Mammary epithelial cell (primary cell): ENCODE measurements around the gene EPHA2.

Source experiments
- EZH2 ChIP-seq: IDR thresholded peaks from 2 replicates; pipeline ENCODE4 v1.6.1; 2012; ENCODE audit warnings: low read length, inconsistent platforms, borderline replicate concordance
- TF ChIP-seq, protein P1 (sequence below), 2 donors: IDR thresholded peaks in 1 of 2; conservative IDR thresholded peaks in 1 of 2; 2 replicates each; pipeline ENCODE4 v1.5.1; 2011 to 2012; ENCODE audit warnings: inconsistent platforms in 2 of 2, low read length in 2 of 2, mild to moderate bottlenecking in 2 of 2, control low read depth in 1 of 2, low read depth in 1 of 2; ENCODE audit not compliant: insufficient read depth in 1 of 2; ENCODE audit errors: extremely low read depth in 1 of 2

DNA sequence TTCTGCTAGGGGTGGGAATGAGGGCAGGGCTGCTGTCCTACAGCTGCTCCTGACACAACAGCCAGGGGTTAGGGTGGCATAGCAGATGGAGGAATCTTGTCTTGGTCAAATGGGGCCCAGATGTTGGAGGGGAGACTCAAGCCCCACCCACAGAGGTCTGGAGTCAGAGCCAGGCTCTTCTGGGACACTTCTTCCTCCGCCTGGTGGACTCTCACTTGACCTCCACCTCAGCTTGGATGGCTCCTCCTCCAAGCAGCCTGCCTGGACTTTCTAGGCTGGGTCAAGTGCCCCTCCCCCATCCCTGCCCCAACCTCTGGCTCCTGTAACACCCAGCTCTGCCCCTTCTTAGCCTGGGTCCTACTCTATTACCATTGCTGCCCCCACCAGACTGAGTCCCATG is 35.5 kb downstream of the EPHA2 start:
- TF ChIP-seq, protein P1, sequence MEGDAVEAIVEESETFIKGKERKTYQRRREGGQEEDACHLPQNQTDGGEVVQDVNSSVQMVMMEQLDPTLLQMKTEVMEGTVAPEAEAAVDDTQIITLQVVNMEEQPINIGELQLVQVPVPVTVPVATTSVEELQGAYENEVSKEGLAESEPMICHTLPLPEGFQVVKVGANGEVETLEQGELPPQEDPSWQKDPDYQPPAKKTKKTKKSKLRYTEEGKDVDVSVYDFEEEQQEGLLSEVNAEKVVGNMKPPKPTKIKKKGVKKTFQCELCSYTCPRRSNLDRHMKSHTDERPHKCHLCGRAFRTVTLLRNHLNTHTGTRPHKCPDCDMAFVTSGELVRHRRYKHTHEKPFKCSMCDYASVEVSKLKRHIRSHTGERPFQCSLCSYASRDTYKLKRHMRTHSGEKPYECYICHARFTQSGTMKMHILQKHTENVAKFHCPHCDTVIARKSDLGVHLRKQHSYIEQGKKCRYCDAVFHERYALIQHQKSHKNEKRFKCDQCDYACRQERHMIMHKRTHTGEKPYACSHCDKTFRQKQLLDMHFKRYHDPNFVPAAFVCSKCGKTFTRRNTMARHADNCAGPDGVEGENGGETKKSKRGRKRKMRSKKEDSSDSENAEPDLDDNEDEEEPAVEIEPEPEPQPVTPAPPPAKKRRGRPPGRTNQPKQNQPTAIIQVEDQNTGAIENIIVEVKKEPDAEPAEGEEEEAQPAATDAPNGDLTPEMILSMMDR (conservative IDR thresholded peaks at IDR 0.05 in 1 of 2, IDR thresholded peaks at IDR 0.05 in 1 of 2; ENCODE audit: extremely low read depth in 1 of 2, insufficient read depth in 1 of 2, low read depth in 1 of 2, low read length in 2 of 2), result no peak
- no peak for TF ChIP-seq EZH2
